Right cardiac atrium (tissue), 5 donors: Measurements from ENCODE around the gene CAMTA1. TPM values are rescaled to one million over a fixed set of nuclear protein-coding genes. Genes with fewer than 3 reads are reported as not detected.

ENCODE experiments used
- ATAC-seq, 2 donors: fragments of 200-7000 bp; cut with Tn5 transposase; one replicate each; pipeline versions ENCODE4 v1.8.0 to v1.9.1; 2020; ENCODE audit warnings: moderate library complexity in 2 of 2, mild to moderate bottlenecking in 1 of 2
- DNase-seq, 3 donors: peaks; one replicate each; pipeline ENCODE4 v3.0.0-alpha.2; 2020
- H3K27ac ChIP-seq: one replicate; pipeline ENCODE4 v1.5.1; 2013; ENCODE audit warnings: mild to moderate bottlenecking, low read length, control low read depth, moderate library complexity
- H3K27me3 ChIP-seq: one replicate; pipeline ENCODE4 v1.6.1; 2013; ENCODE audit not compliant: control insufficient read depth, insufficient read depth
- H3K4me1 ChIP-seq: one replicate; pipeline ENCODE4 v1.6.1; 2013; ENCODE audit warnings: low read length; ENCODE audit not compliant: control insufficient read depth, insufficient read depth
- H3K4me3 ChIP-seq: one replicate; pipeline ENCODE4 v1.5.1; 2013; ENCODE audit warnings: low read length, control low read depth
- H3K9me3 ChIP-seq: one replicate; pipeline ENCODE4 v1.6.1; 2013; ENCODE audit warnings: low read length; ENCODE audit not compliant: control insufficient read depth
- WGBS: extraction: QIAGEN DNeasy Blood & Tissue Kit; methylation state at CpG from one replicate; pipeline ENCODE4 v1.1.7; 2013; 5-methylcytosine and 5-hydroxymethylcytosine counted together
- intact Hi-C, 4 donors: fragments of 100-400 bp; cut with DNase I; formaldehyde crosslinking; loops; one replicate each; pipeline versions ENCODE4 v1.11.0 to v1.14.0; 2022 to 2023
- polyA plus RNA-seq: library from polyadenylated mRNA; stranded (reverse); fragments of 200-250 nt; gene quantifications from one replicate; pipeline ENCODE4 v1.2.3, GENCODE V29; 2013
- total RNA-seq, 4 donors: library from RNA; stranded (reverse); fragmentation: NEBNext Ultra II Directional; extraction: Animal tissue kit (Norgen Biotek cat#: 25700); gene quantifications; one replicate each; pipeline ENCODE4 v1.2.1, GENCODE V29; 2021
- donor health status: healthy with polysubstance abuse.
- donor health status: DM: no; HTN: yes; CAD: no.
- donor health status: DM: no; HTN: no; CAD: no.
- donor health status: DM: no; HTN: yes; CAD: no; lungs with severe emphysema.
- donor health status: DM: yes; HTN: yes; CAD: no.

CAMTA1 gene
- total and polyA plus RNA-seq, 5 donors = 155 to 334 (median 164) TPM

GRCh38 chr1:7769673-7770412 lies 984.6 kb downstream of the CAMTA1 start:
- ATAC-seq (no peak), DNase-seq (no peak)
- Histone ChIP-seq H3K4me1 (peaks cover 5% of the 10 kb centered on the region), H3K27me3 (no peaks in the 10 kb centered on the region), H3K9me3 (no peaks in the 10 kb centered on the region), H3K4me3 (no peak overlapping the region), H3K27ac (no peak overlapping the region)
- intact Hi-C loops = no loop called here
- WGBS = 78% methylated on average over 12 of the region's 12 CpGs

- ATAC-seq (peak in 1 of 2 donors; percentile 33), DNase-seq (no peak)
- Histone ChIP-seq H3K4me1 (peaks cover 5% of the 10 kb centered on the region), H3K27ac (peak overlapping the region; percentile 55), H3K9me3 (no peaks in the 10 kb centered on the region), H3K4me3 (peak overlapping the region; percentile 85), H3K27me3 (no peaks in the 10 kb centered on the region)
- intact Hi-C loops = no loop called here
- 9% methylated on average over 6 of the region's 6 CpGs for WGBS
Observed at GRCh38 chr1:7770669-7770996, 985.4 kb downstream of the CAMTA1 start.

GRCh38 chr1:7770997-7771822 lies 986.0 kb downstream of the CAMTA1 start, which contains the start of gene VAMP3:
Gene VAMP3, plus strand, starts transcription at chr1:7771296. Its CDS starts 88 bp downstream, at chr1:7771384.
- under 1% methylated on average over 97 of the region's 97 CpGs for WGBS
- H3K9me3 ChIP-seq = no peaks in the 10 kb centered on the region

GRCh38 chr1:7771823-7772299 lies 986.6 kb downstream of the CAMTA1 start:
- intact Hi-C loops = no loop called here
- DNase-seq (no peak), ATAC-seq (no peak)
- Histone ChIP-seq H3K9me3 (no peaks in the 10 kb centered on the region), H3K4me1 (peaks cover 5% of the 10 kb centered on the region), H3K4me3 (peak overlapping the region; percentile 85), H3K27me3 (no peaks in the 10 kb centered on the region), H3K27ac (peak overlapping the region; percentile 91)
- WGBS = 7% methylated on average over 12 of the region's 12 CpGs

More at GRCh38 chr1:7770997-7771822, 986.0 kb downstream of the CAMTA1 start, which contains the start of gene VAMP3:
- H3K27ac ChIP-seq = peak within 1 kb of the TSS; percentile 91
- intact Hi-C loops = no loop called here
- no peaks in the 10 kb centered on the region for H3K27me3 ChIP-seq
- H3K4me3 ChIP-seq = peak within 1 kb of the TSS; percentile 85
- ATAC-seq (peak; percentile 98 to 99), DNase-seq (peak; percentile 90 to 97 (median 95))
- H3K4me1 ChIP-seq = peaks cover 5% of the 10 kb centered on the region

GRCh38 chr1:7777591-7777990 lies 992.3 kb downstream of the CAMTA1 start:
- Histone ChIP-seq H3K4me3 (no peak overlapping the region), H3K4me1 (no peaks in the 10 kb centered on the region), H3K27ac (no peak overlapping the region), H3K9me3 (no peaks in the 10 kb centered on the region), H3K27me3 (no peaks in the 10 kb centered on the region)
- intact Hi-C loops = no loop called here
- WGBS = 78% methylated on average over 3 of the region's 3 CpGs
- DNase-seq (no peak), ATAC-seq (no peak)

GRCh38 chr1:7778133-7778628 lies 992.9 kb downstream of the CAMTA1 start:
- Histone ChIP-seq H3K27ac (no peak overlapping the region), H3K27me3 (no peaks in the 10 kb centered on the region), H3K4me1 (no peaks in the 10 kb centered on the region), H3K4me3 (no peak overlapping the region), H3K9me3 (no peaks in the 10 kb centered on the region)
- ATAC-seq (no peak), DNase-seq (no peak)
- WGBS = 96% methylated on average over 4 of the region's 4 CpGs
- intact Hi-C loops = no loop called here

GRCh38 chr1:7780976-7781375 lies 995.7 kb downstream of the CAMTA1 start:
- no peak for ATAC-seq
- no peak overlapping the region for H3K4me3 ChIP-seq

GRCh38 chr1:7781501-7781900 lies 996.2 kb downstream of the CAMTA1 start:
- Histone ChIP-seq H3K27me3 (no peaks in the 10 kb centered on the region), H3K4me1 (peaks cover 2% of the 10 kb centered on the region), H3K27ac (no peak overlapping the region), H3K9me3 (no peaks in the 10 kb centered on the region), H3K4me3 (no peak overlapping the region)
- no peak for DNase-seq
- no peak for ATAC-seq
- 72% methylated on average over 7 of the region's 7 CpGs for WGBS
- intact Hi-C loops = no loop called here

More at GRCh38 chr1:7780976-7781375, 995.7 kb downstream of the CAMTA1 start:
- H3K9me3 ChIP-seq = no peaks in the 10 kb centered on the region
- 83% methylated on average over 9 of the region's 9 CpGs for WGBS
- peaks cover 2% of the 10 kb centered on the region for H3K4me1 ChIP-seq
- no peak overlapping the region for H3K27ac ChIP-seq
- intact Hi-C loops = no loop called here
- DNase-seq = no peak
- no peaks in the 10 kb centered on the region for H3K27me3 ChIP-seq

- no peak overlapping the region for H3K4me3 ChIP-seq
- no peaks in the 10 kb centered on the region for H3K9me3 ChIP-seq
- no peak overlapping the region for H3K27ac ChIP-seq
- WGBS = 82% methylated on average over 16 of the region's 16 CpGs
- DNase-seq (peak in 2 of 3 donors; percentile 19 to 68), ATAC-seq (no peak)
- peaks cover 2% of the 10 kb centered on the region for H3K4me1 ChIP-seq
- intact Hi-C loops = no loop called here
- H3K27me3 ChIP-seq = no peaks in the 10 kb centered on the region
Observed at GRCh38 chr1:7781923-7782495, 996.8 kb downstream of the CAMTA1 start.

GRCh38 chr1:7783178-7783711 lies 998.0 kb downstream of the CAMTA1 start:
- no peaks in the 10 kb centered on the region for H3K27me3 ChIP-seq
- intact Hi-C loops = no loop called here
- no peaks in the 10 kb centered on the region for H3K9me3 ChIP-seq
- H3K4me3 ChIP-seq = peak overlapping the region; percentile 83
- ATAC-seq (peak; percentile 76 to 84), DNase-seq (peak; percentile 82 to 94 (median 94))
- WGBS = 1% methylated on average over 32 of the region's 34 CpGs
- peaks cover 2% of the 10 kb centered on the region for H3K4me1 ChIP-seq
- H3K27ac ChIP-seq = peak overlapping the region; percentile 82
